ENCODE data around the gene PLEKHG3.

The PLEKHG3 gene

GRCh38 chr14:64732536-64733120 is 28.4 kb downstream of the PLEKHG3 start:
- ChIA-PET POLR2A (no interaction called here), CTCF (interaction anchor here (1.3 kb wide), 1 partner anchor 11 kb away, joined by 4 read pairs; no protein-coding TSS in a partner anchor)
- TF ChIP-seq CTCF (IDR thresholded peaks at IDR 0.05; ENCODE audit: insufficient read depth, low read length, missing control alignments) = no peak
- no peak for DNase-seq (ENCODE audit: low read depth, low spot score)
- no peak overlapping the region for H3K4me3 ChIP-seq (ENCODE audit: low read depth, low read length)

GRCh38 chr14:64733321-64733720 is 29.1 kb downstream of the PLEKHG3 start:
- no peak overlapping the region for H3K4me3 ChIP-seq (ENCODE audit: low read depth, low read length)
- TF ChIP-seq CTCF (IDR thresholded peaks at IDR 0.05; ENCODE audit: insufficient read depth, low read length, missing control alignments) = no peak
- no peak for DNase-seq (ENCODE audit: low read depth, low spot score)
- CTCF ChIA-PET = no interaction called here
- POLR2A ChIA-PET = no interaction called here

GRCh38 chr14:64733899-64734298 is 29.7 kb downstream of the PLEKHG3 start:
- ChIA-PET CTCF (interaction anchor here (1.2 to 1.9 kb wide), 3 partner anchors 25 to 63 kb away, joined by 4 to 8 read pairs (median 5); no protein-coding TSS in a partner anchor), POLR2A (no interaction called here)
- no peak for DNase-seq (ENCODE audit: low read depth, low spot score)
- no peak overlapping the region for H3K4me3 ChIP-seq (ENCODE audit: low read depth, low read length)
- TF ChIP-seq CTCF (IDR thresholded peaks at IDR 0.05; ENCODE audit: insufficient read depth, low read length, missing control alignments) = no peak

GRCh38 chr14:64734990-64735389 is 30.8 kb downstream of the PLEKHG3 start:
- POLR2A ChIA-PET = no interaction called here

GRCh38 chr14:64736271-64737169 is 32.3 kb downstream of the PLEKHG3 start:
- no peak for TF ChIP-seq CTCF (IDR thresholded peaks at IDR 0.05; ENCODE audit: insufficient read depth, low read length, missing control alignments)
- no peak overlapping the region for H3K4me3 ChIP-seq (ENCODE audit: low read depth, low read length)
- CTCF ChIA-PET = no interaction called here
- no peak for DNase-seq (ENCODE audit: low read depth, low spot score)
- POLR2A ChIA-PET = no interaction called here

More at GRCh38 chr14:64734990-64735389, 30.8 kb downstream of the PLEKHG3 start:
- no peak for DNase-seq (ENCODE audit: low read depth, low spot score)
- no peak overlapping the region for H3K4me3 ChIP-seq (ENCODE audit: low read depth, low read length)
- no peak for TF ChIP-seq CTCF (IDR thresholded peaks at IDR 0.05; ENCODE audit: insufficient read depth, low read length, missing control alignments)
- CTCF ChIA-PET = interaction anchor here (1.2 to 1.9 kb wide), 3 partner anchors 12 to 65 kb away, joined by 4 to 8 read pairs (median 4); no protein-coding TSS in a partner anchor

All from AG04449 (cell line).